Epithelial cell of proximal tubule (primary cell): ENCODE measurements around the gene CSTA. TPM values are rescaled to one million over a fixed set of nuclear protein-coding genes. Genes with fewer than 3 reads are reported as not detected.

Experiments
- DNase-seq: peaks from one replicate; pipeline ENCODE4 v3.0.0-alpha.2; 2011; ENCODE audit warnings: low read depth
- H3K4me3 ChIP-seq: 2 replicates; pipeline ENCODE4 v1.5.1; 2011; ENCODE audit warnings: low read depth, mild to moderate bottlenecking, low read length
- CTCF ChIP-seq: conservative IDR thresholded peaks from 2 replicates; pipeline ENCODE4 v1.5.1; 2012; ENCODE audit warnings: low read depth, mild to moderate bottlenecking, low read length
- total RNA-seq: library from RNA; depleted of rRNA; stranded (reverse); fragments of >200 nt; gene quantifications from 2 replicates; pipeline ENCODE4 v1.2.3, GENCODE V29; 2015

CSTA gene
- total RNA-seq, 1 donor from 2014 or later: not detected

GRCh38 chr3:122298239-122298638 is 26.8 kb upstream of the CSTA start:
- no peak for DNase-seq
- no peak for TF ChIP-seq CTCF
- no peak overlapping the region for H3K4me3 ChIP-seq

- DNase-seq: no peak
- TF ChIP-seq CTCF: no peak
Observed at GRCh38 chr3:122299215-122299614, 25.8 kb upstream of the CSTA start.

GRCh38 chr3:122299872-122300460 is 25.1 kb upstream of the CSTA start:
- DNase-seq: no peak
- H3K4me3 ChIP-seq: no peak overlapping the region
- TF ChIP-seq CTCF: peak; percentile 62

More at GRCh38 chr3:122299215-122299614, 25.8 kb upstream of the CSTA start:
- H3K4me3 ChIP-seq: no peak overlapping the region

- TF ChIP-seq CTCF: no peak
Observed at GRCh38 chr3:122301063-122301462, 24.0 kb upstream of the CSTA start.

GRCh38 chr3:122305818-122306621 is 19.0 kb upstream of the CSTA start:
- peak; percentile 54 for TF ChIP-seq CTCF
- no peak overlapping the region for H3K4me3 ChIP-seq
- DNase-seq: no peak

More at GRCh38 chr3:122301063-122301462, 24.0 kb upstream of the CSTA start:
- no peak for DNase-seq
- H3K4me3 ChIP-seq: no peak overlapping the region

GRCh38 chr3:122306622-122306953 is 18.5 kb upstream of the CSTA start:
- no peak for DNase-seq
- no peak for TF ChIP-seq CTCF
- H3K4me3 ChIP-seq: no peak overlapping the region
